T1000 (cell line): Measurements from ENCODE around the gene CSMD2.
"Not testable (repeated sequence)": the region's sequence is repeated elsewhere in the genome, so short reads cannot be mapped to it uniquely, and the experiment has no call there.

Experiments
- DNase-seq: peaks from one replicate; lab custom pipeline; 2025; ENCODE audit warnings: mixed read lengths; lab: John Stamatoyannopoulos, UW

Gene CSMD2

GRCh38 chr1:34108711-34109110 is 56.3 kb downstream of the CSMD2 start:
- no peak for DNase-seq

- DNase-seq, result no peak
Observed at GRCh38 chr1:34108269-34108668, 56.8 kb downstream of the CSMD2 start.

GRCh38 chr1:34101151-34101550 is 63.9 kb downstream of the CSMD2 start:
- DNase-seq, result no peak

DNA sequence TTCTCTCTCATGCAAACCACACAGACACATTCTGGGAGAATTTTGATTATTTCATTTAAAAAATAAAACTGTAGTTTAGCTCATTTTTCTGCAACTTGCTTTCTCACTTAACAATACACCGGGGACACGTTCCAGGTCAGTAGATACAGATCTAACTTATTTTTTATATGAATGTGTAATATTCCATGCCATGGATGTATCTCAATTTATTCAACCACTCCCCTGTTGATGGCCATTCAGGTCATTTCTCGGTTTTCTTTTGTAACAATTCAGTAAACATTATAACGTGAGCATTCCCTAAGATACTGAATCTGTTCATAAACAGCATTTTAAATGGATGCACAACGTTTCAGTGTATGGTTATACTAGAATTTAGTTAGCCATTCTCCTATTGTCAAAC is 64.7 kb downstream of the CSMD2 start:
- no peak for DNase-seq

DNA sequence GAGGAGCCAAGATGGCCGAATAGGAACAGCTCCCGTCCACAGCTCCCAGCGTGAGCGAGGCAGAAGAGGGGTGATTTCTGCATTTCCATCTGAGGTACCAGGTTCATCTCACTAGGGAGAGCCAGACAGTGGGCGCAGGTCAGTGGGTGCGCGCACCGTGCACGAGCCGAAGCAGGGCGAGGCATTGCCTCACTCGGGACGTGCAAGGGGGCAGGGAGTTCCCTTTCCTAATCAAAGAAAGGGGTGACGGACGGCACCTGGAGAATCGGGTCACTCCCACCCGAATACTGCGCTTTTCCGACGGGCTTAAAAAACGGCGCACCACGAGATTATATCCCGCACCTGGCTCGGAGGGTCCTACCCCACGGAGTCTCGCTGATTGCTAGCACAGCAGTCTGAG is 72.6 kb downstream of the CSMD2 start:
- not testable (repeated sequence) for DNase-seq

DNA sequence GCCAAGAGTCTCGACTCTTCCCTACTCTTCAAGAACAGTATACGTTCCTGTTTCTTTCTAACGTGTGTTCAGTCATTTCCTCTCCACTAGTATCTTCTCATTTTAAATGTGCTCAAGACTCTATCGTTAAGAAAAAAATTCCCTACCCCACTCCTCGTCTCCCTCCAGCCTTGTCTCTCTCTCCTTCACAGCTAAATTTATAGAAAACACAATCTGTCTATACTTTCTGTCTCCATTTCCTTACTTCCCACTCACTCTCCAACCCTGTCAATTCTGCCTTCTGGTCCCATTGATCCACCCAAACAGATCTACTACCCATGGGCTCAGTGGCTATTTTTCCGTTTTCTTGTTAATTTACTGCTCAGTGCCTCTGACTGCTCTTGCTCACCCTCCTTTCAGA is 75.3 kb downstream of the CSMD2 start:
- no peak for DNase-seq

DNA sequence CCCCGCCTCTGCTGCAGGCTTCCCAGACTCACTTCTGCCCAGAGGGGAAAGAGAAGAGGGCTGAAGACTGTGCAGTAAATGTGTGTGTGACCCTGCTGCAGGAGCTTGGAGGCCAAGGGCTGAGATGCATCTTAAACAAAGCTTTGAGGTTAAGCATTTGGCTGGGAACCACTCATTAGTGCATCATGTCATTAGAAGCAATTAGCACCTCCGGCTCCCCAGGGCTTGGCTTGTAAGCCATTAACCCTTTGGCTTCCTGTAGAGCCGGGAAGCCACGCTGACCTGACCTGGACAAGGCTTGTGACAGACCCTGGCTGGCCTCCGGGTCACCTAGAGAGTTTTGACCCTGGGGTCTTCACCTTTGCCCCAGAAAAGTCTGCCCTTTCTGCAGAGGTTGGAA is 77.0 kb downstream of the CSMD2 start:
- no peak for DNase-seq

- DNase-seq, result no peak
Observed at GRCh38 chr1:34086561-34086960, 78.5 kb downstream of the CSMD2 start.

DNA sequence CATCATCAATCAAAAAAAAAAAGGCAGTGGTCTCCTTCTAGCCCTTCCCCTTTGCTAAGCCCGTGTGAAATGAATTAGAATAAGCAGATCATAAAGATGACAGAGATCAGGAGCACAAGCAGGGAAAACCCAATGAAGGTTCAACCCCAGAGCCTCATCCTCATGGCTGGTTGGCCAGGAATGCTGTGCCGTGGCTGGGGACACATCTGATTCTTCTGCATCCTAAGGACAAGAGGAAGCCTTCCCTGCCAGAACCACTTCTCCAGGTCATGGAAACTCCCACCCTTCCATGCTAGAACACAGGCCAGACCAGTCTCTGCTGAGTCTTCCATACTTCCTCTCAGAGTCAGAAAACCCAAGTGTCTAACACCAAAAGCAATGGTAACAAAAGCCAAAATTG is 81.1 kb downstream of the CSMD2 start:
- DNase-seq, result no peak

GRCh38 chr1:34082085-34082670 is 82.9 kb downstream of the CSMD2 start:
- DNase-seq, result not testable (repeated sequence)

- DNase-seq, result no peak
Observed at GRCh38 chr1:34078383-34078782, 86.6 kb downstream of the CSMD2 start.

GRCh38 chr1:34075576-34075975 is 89.5 kb downstream of the CSMD2 start:
- DNase-seq, result no peak

DNA sequence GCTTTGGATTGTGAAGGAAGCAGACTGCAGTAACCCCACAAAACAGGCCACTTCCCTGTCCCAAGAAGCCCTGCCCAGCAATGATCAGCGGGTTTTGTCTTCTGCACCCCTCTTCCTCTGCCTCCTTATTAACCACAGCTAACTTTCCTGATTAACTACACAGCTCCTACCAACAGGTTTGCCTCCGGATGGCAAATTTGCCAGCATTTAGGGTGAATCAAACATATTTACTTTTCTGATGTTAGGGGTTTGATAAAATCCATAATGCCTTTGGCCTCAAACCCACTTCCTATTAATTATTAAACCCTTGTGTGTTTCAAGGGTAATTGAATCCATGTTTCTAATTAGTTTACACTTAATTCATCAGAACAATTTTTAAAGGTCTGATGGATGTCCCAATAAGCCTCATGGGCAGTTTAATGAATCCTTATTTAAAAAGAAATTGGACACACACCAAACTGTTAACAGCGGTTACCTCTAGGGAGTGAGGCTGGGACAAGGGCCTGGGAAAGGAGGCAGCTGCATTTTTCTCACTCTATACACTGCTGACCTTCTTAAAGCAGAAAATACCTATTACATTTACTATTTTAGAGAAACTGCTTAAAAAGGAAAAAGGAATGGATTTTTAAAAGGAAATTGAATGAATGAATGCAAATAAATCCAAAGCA is 91.9 kb downstream of the CSMD2 start:
- DNase-seq, result no peak

DNA sequence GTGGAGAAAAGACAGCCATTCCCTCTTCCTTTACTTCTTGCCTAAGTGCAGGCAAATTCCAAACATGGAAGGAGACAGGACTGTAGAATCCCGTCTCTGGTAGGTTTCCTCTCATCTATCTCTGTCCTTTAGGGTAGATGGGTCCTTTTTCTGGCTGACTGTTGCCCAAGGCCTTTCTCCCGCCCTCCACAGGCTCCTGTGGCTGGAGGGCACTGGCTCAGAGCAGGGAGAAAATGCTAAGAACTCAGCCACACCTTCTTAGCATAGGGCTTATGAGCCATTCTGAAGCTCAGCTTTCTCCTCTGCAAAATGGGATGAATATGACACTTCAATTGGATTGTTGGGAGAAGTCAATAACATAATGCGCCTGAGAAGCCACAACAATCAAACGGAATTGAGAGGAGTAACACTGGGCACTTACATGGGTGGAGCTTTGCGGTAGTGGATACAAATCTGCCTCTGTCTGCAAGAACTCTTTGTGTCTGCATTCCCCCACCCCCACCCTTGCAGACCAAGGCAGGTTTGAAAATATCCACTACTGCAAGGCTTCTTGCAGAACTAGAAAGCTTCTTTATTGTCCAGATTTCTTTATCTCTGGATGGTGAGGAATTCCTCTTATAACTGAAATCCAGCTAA is 94.7 kb downstream of the CSMD2 start:
- DNase-seq, result no peak

DNA sequence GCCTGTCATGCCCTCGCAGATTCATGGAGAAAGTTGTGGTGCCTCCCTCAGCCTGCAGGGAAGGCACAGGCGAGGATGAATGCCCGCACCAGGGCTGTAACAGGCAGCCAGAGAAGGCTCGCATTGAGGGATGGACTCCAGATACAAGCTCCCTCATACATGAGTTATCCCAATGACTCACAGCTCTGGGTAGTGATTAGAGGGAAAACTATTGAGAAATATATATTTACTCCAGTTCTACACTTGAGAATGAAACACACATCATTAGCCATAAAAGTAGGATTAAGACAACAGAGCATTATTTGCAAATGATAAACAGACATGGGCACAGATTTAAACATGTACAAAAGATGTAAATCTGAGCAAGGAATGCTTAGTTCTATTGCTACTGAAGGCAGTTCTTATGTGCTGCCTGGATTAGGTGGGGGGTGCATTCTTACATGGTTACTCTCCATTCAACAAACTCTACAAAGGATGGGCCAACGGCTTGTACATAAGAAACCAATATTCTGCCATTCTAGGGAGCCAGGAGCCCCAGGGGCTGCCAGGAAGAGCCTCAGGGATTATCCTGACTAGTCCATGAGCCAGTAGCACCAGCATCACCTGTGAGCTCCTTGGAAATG is 97.9 kb downstream of the CSMD2 start:
- peak; percentile 32 for DNase-seq

DNA sequence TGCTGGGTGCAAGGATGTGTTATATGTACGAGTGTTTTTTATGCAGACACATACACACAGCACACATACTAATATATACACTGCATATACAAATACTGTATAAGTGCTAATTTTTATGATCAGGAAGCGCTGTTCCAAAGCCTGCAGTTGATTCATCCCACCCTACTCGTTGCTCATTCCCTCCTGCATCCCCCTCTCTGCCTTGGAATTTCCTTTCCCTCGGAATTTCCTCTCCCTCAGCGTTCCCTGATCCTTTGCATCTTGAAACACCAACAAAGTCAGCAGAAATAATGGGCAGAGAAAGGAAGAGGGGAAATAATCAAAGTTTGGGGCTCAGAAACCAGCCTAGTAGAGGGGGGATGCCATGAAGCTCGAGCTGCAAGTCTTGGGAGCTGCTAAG is 98.9 kb downstream of the CSMD2 start:
- no peak for DNase-seq

GRCh38 chr1:34065498-34065897 is 99.5 kb downstream of the CSMD2 start:
- no peak for DNase-seq

GRCh38 chr1:34060901-34061415 is 104.1 kb downstream of the CSMD2 start:
- no peak for DNase-seq

- no peak for DNase-seq
Observed at GRCh38 chr1:34060187-34060730, 104.8 kb downstream of the CSMD2 start.

- no peak for DNase-seq
Observed at GRCh38 chr1:34057347-34058130, 107.5 kb downstream of the CSMD2 start.

GRCh38 chr1:34055818-34056217 is 109.2 kb downstream of the CSMD2 start:
- DNase-seq, result no peak

DNA sequence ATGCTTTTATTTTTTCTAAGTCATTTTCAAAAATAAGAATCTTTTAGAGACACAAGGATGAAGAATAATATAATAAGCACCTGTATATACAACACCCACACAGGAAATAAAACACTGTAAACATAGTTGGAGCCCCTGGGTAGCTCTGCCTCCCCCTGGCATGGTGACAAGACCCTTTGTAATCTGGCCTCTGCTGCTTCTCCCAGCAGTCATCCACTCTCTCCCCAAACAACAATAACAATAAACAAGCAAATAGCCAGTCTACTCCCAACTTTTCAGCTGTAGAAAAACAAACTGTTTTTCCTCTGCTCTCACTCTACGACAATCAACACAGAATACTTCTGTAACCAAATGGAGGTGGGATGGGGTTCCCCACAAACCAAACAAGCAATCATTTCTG is 110.1 kb downstream of the CSMD2 start:
- DNase-seq, result no peak
